ENCODE data around the gene FHL2. TPM values are rescaled to one million over a fixed set of nuclear protein-coding genes. Genes with fewer than 3 reads are reported as not detected.
A peak's percentile ranks its signal among the peaks of the same experiment; 100 is the strongest.

FHL2 gene
- total RNA-seq, 1 experiment from 2014 or later, result 109 TPM

DNA sequence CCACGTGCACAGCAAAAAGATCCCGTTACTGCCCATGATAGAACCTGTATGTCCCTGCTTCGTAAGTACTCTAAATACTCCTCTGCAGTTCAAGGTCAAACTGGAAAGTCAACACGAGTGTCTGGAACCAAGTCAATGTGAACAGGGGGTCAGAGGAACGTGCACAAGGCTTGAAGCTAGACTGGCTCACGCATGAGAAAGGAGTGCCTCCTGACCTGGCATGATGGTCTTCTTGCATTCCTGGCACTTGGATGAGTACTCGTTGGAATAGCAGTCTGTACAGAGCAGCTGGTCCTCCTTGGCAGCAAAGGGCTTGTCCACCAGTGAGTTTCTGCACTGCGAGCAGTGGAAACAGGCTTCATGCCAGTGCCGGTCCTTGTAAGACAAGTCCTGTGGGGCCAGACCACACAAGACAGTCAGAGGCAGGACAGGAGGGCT, 25.5 kb downstream of the FHL2 start:
- TF ChIP-seq, protein P1, sequence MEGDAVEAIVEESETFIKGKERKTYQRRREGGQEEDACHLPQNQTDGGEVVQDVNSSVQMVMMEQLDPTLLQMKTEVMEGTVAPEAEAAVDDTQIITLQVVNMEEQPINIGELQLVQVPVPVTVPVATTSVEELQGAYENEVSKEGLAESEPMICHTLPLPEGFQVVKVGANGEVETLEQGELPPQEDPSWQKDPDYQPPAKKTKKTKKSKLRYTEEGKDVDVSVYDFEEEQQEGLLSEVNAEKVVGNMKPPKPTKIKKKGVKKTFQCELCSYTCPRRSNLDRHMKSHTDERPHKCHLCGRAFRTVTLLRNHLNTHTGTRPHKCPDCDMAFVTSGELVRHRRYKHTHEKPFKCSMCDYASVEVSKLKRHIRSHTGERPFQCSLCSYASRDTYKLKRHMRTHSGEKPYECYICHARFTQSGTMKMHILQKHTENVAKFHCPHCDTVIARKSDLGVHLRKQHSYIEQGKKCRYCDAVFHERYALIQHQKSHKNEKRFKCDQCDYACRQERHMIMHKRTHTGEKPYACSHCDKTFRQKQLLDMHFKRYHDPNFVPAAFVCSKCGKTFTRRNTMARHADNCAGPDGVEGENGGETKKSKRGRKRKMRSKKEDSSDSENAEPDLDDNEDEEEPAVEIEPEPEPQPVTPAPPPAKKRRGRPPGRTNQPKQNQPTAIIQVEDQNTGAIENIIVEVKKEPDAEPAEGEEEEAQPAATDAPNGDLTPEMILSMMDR (conservative IDR thresholded peaks at IDR 0.05), result no peak
- no peak for TF ChIP-seq EZH2 (IDR thresholded peaks at IDR 0.05; ENCODE audit: low read depth)
- no peaks in the 10 kb centered on the region for H3K9me2 ChIP-seq (ENCODE audit: insufficient read depth)
- peaks cover 70% of the 10 kb centered on the region for H3K79me2 ChIP-seq (ENCODE audit: low read depth)
- BruUV-seq (replicated peaks), result no TSS peak
- H3K27me3 ChIP-seq (ENCODE audit: insufficient read depth, low read depth), result no peaks in the 10 kb centered on the region
- peaks cover 84% of the 10 kb centered on the region for H3K36me3 ChIP-seq (ENCODE audit: low read depth)
- ChIA-PET CTCF (interaction anchor here (0.9 kb wide), 1 partner anchor 70 kb away, joined by 3 read pairs; no protein-coding TSS in a partner anchor), POLR2A (ENCODE audit: unreplicated experiment) (interaction anchor here (1.0 kb wide), 1 partner anchor 8 kb away, joined by 5 read pairs; no protein-coding TSS in a partner anchor)
- no peak overlapping the region for H2AFZ ChIP-seq
- no peak overlapping the region for H3K27ac ChIP-seq
- no peak for DNase-seq
- no peak overlapping the region for H3K4me3 ChIP-seq
- H3K4me1 ChIP-seq (replicated peaks; ENCODE audit: insufficient read depth), result no peaks in the 10 kb centered on the region; the same call in 1 of the 2 replicates
- intact Hi-C loops (cut with micrococcal nuclease; ENCODE audit: unreplicated experiment), result no loop called here
- H4K20me1 ChIP-seq (ENCODE audit: insufficient read depth), result peaks cover 7% of the 10 kb centered on the region
- no peak overlapping the region for H3K4me2 ChIP-seq
- H3K9me3 ChIP-seq (ENCODE audit: insufficient read depth, low read depth), result no peaks in the 10 kb centered on the region
- H3F3A ChIP-seq (ENCODE audit: insufficient read depth, low read depth), result peaks cover 61% of the 10 kb centered on the region; the same call in 1 of the 2 replicates

DNA sequence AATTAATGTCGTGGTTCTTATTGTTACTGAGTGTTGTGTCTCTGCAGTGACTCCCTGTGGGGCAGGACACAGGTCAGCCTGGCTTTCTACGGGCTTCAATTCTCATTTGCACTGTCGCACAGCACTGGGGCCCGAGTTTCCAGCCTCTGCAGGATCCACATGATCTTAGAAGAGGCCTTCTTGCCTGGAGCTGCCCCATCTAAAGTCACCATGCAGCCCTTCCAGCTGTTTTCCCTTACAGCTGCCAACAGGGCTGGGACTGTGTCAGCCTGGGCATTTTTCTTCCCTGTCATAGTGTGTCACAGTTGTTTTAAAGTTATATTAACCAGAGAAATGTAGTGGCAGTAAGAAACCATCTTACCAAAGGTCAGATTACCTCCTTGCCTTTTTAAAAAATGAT, 27.0 kb downstream of the FHL2 start:
- H3K27me3 ChIP-seq (ENCODE audit: insufficient read depth, low read depth), result no peaks in the 10 kb centered on the region
- no TSS peak for BruUV-seq (replicated peaks)

GRCh38 chr2:105371156-105371555, 27.7 kb downstream of the FHL2 start:
- TF ChIP-seq, protein P1 (conservative IDR thresholded peaks at IDR 0.05), result no peak
- TF ChIP-seq EZH2 (IDR thresholded peaks at IDR 0.05; ENCODE audit: low read depth), result no peak
- ChIA-PET CTCF (no interaction called here), POLR2A (ENCODE audit: unreplicated experiment) (no interaction called here)
- Histone ChIP-seq H3K27ac (no peak overlapping the region), H2AFZ (no peak overlapping the region), H3F3A (ENCODE audit: insufficient read depth, low read depth) (peaks cover 49% of the 10 kb centered on the region), H4K20me1 (ENCODE audit: insufficient read depth) (peaks cover 6% of the 10 kb centered on the region), H3K79me2 (ENCODE audit: low read depth) (peaks cover 49% of the 10 kb centered on the region; the same call in 1 of the 2 replicates), H3K27me3 (ENCODE audit: insufficient read depth, low read depth) (no peaks in the 10 kb centered on the region), H3K4me3 (no peak overlapping the region), H3K4me2 (no peak overlapping the region), H3K9me3 (ENCODE audit: insufficient read depth, low read depth) (no peaks in the 10 kb centered on the region), H3K9me2 (ENCODE audit: insufficient read depth) (no peaks in the 10 kb centered on the region), H3K36me3 (ENCODE audit: low read depth) (peaks cover 82% of the 10 kb centered on the region), H3K4me1 (replicated peaks; ENCODE audit: insufficient read depth) (no peaks in the 10 kb centered on the region)
- no TSS peak for BruUV-seq (replicated peaks)
- intact Hi-C loops (cut with micrococcal nuclease; ENCODE audit: unreplicated experiment), result no loop called here
- no peak for DNase-seq

More for the DNA sequence above, 27.0 kb downstream of the FHL2 start:
- Histone ChIP-seq H3F3A (ENCODE audit: insufficient read depth, low read depth) (peaks cover 55% of the 10 kb centered on the region; the same call in 1 of the 2 replicates), H3K9me2 (ENCODE audit: insufficient read depth) (no peaks in the 10 kb centered on the region), H4K20me1 (ENCODE audit: insufficient read depth) (peaks cover 7% of the 10 kb centered on the region), H3K4me2 (no peak overlapping the region), H3K36me3 (ENCODE audit: low read depth) (peaks cover 86% of the 10 kb centered on the region), H3K4me3 (no peak overlapping the region), H3K27ac (peak overlapping the region; percentile 18; the same call in 1 of the 2 replicates), H3K9me3 (ENCODE audit: insufficient read depth, low read depth) (no peaks in the 10 kb centered on the region), H3K79me2 (ENCODE audit: low read depth) (peaks cover 56% of the 10 kb centered on the region), H3K4me1 (replicated peaks; ENCODE audit: insufficient read depth) (no peaks in the 10 kb centered on the region; the same call in 1 of the 2 replicates), H2AFZ (no peak overlapping the region)
- DNase-seq, result no peak
- TF ChIP-seq, protein P1 (conservative IDR thresholded peaks at IDR 0.05), result no peak
- no peak for TF ChIP-seq EZH2 (IDR thresholded peaks at IDR 0.05; ENCODE audit: low read depth)
- intact Hi-C loops (cut with micrococcal nuclease; ENCODE audit: unreplicated experiment), result no loop called here
- CTCF ChIA-PET, result no interaction called here
- POLR2A ChIA-PET (ENCODE audit: unreplicated experiment), result no interaction called here
